Stimulated activated CD4-positive, alpha-beta T cell treated with anti-CD3 and anti-CD28 coated beads, Interleukin-12 subunit alpha, Interleukin-12 subunit beta, amount 100 ng/mL, for 4 hours (primary cell): ENCODE results near the gene CENPU.
"Not testable (repeated sequence)": the region's sequence is repeated elsewhere in the genome, so short reads cannot be mapped to it uniquely, and the experiment has no call there.

Source experiments
- DNase-seq: peaks from one replicate; pipeline ENCODE4 v3.0.0-alpha.2; 2020

The CENPU gene

DNA sequence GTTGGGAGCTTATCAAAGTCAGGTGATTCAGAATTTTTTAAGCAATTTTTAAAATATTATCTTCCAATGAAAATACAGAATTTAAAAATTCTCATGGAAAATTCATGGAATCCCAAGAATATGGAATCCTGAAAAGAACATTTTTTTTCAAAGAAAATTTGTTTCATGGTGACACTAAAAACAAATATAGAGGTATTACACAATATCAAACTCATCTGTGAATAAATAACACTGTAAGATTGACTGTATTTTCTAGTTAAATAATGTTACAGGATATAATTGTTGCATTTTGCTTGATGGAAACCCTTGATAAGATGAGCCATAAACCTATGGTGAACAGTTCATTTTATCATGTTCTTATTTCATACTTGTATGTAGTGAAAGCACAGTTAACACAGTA lies 72.9 kb downstream of the CENPU start:
- no peak for DNase-seq

DNA sequence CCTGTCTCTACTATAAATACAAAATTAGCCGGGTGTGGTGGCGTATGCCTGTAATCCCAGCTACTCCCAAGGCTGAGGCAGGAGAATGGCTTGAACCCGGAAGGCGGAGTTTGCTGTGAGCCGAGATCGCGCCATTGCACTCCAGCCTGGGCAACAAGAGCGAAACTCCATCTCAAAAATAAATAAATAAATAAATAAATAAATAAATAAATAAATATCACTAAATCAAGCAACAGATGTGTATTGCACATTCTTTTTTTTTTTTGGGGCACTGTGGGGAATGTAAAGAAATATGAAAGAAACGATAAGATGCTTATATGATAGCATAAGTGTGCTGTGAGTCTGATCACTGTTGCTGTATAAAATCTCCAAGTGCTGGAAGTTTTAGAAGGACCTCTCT lies 76.1 kb downstream of the CENPU start:
- not testable (repeated sequence) for DNase-seq

DNA sequence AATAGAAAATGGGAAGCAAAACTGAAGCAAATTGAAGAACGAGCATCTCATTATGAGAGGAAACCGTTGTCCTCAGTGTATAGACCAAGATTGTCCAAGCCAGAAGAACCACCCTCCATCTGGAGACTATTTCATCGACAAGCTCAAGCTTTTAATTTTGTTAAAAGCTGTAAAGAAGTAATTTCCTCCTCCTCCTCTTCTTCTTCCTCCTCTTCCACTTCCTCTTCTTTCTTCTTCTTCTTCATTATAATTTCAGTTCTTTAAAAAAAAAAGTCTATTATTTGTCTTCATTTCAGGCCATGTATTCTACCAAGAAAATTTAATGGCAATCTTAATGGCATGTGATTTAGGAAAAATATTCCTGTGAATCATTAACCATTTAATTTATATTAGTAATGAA lies 76.8 kb downstream of the CENPU start:
- no peak for DNase-seq

DNA sequence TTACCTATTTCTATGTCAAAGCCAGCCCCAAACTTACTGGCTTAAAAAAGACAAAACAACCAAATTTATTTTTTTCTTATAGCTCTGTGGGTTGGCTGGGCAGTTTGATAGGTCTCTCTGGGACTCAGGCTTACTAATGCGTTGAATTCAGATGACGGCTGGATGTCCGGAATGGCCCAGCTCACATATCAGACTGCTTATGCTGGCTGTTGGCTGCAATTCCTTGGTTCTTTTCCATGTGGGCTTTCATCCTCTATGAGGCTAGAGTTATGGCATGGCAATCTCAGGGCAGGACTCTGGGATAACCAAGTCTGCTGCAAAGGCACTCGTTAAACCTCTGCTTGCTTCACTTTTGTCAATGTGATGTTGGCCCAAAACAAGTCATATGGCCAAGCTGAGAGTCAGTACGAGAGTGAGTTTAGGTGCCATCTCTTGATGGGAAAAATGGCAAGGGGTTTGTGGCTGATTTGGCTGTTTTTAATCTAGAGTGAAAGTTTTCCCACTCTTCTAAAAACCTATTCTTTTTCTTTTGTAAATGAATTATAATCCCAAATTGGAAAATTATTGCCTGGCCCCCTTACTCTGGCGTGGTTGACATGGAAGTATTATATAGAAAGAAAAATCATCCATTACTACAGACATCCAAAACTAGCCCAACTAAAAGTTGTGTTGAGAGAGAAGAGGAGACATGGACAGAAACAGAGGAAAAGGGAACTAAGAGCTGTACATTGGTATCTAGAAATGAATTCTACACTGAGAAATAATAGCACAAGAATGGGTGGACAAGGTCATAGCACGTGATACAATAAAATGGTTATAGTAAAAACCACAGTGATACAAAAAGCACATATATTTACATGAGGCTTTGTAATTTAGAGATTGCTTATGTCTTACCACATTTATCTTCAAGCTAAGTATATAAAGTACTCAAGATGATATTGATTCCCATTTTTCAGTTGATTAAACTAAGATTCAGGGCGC lies 77.7 kb downstream of the CENPU start:
- no peak for DNase-seq

DNA sequence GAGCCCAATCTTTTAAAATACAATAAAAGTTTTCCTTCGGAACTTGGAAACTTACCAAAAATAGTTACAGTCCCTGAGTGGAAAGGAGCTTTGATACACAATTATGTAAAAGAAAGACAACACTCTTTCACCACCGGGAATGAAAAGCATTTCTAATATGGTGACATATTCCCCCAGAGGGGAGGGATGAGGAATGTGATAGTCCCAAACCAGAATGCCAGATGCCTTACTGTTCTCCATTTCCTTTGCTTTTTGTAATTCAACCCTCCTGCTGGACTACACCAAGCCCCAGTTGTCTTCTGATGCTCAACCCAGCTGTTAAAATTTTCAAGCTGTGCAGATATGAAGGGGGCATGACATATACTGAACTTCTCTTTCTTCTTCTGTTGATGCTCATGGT lies 80.2 kb downstream of the CENPU start:
- no peak for DNase-seq

DNA sequence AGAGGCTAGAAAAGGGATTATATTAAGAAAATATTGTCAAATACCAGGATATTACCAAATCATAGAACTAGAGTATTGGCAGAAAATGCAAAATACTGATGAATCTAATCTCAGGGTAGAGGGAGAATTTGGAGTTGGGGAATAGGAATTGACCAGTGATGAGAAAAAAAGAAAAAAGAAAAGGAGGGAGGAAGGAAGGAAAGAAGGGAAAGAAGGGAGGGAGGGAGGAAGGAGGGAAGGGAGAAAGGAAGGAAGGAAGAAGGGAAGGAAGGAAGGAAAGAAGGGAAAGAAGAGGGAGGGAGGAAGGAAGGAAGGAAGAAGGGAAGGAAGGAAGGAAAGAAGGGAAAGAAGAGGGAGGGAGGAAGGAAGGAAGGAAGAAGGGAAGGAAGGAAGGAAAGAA lies 81.2 kb downstream of the CENPU start:
- not testable (repeated sequence) for DNase-seq

DNA sequence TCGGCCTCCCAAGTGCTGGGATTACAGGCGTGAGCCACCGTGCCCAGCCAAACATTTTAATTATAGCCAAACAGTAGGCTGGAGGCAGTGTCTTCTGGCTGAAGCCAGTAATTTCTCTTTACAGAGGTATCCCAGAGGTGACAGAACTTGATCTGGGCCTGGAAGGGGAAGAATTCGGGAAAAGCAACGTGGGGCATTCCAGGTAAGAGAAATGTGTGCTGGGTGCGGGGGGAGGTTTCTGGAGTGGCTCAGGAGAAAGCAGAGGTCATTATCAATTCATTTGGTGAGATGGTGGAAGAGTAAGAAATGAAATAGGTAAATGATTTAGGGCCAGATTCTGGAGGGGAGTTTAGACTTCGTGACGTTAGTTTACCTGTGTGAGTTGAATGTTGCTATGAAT lies 82.0 kb downstream of the CENPU start:
- no peak for DNase-seq

DNA sequence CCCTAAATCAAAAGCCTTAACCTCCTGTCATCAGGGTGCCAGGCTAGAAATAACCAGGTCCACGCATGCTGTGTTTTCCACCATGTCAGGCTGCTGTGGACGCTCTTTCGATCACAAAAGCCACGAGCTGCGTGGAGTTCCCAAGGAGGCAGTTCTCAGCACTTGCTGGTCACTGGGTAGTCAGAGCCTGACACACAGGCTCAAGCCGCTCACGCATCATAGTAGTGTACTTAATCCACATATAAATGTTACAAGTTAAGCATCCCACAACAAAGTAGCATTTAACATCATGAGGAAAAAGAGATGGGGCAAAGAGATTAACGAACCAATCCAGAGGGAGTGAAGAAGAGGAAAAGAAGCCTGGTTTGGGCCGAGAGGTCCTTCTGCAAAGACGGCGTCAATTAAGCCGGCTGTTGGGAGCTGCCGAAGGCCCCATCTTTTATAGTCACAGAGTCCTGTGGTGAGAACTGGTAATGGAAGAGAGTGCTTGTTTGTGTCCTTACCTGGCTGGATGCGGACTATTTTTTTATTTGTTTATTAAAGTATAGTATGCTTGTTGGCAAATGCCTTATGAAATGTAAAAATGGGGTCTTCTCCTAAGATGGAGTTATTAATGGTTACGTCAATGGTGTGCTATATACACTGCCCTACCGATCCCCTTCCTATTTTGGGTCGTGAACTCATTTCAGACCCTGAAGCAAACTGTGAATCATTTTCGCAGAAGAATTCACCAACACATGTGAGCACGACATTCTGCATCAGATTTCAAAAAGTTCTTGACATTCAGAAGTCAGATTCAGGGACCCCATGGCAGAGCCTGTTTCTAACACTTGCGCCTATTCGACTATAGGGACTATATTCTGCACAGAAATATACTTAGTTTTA lies 83.7 kb downstream of the CENPU start:
- no peak for DNase-seq

DNA sequence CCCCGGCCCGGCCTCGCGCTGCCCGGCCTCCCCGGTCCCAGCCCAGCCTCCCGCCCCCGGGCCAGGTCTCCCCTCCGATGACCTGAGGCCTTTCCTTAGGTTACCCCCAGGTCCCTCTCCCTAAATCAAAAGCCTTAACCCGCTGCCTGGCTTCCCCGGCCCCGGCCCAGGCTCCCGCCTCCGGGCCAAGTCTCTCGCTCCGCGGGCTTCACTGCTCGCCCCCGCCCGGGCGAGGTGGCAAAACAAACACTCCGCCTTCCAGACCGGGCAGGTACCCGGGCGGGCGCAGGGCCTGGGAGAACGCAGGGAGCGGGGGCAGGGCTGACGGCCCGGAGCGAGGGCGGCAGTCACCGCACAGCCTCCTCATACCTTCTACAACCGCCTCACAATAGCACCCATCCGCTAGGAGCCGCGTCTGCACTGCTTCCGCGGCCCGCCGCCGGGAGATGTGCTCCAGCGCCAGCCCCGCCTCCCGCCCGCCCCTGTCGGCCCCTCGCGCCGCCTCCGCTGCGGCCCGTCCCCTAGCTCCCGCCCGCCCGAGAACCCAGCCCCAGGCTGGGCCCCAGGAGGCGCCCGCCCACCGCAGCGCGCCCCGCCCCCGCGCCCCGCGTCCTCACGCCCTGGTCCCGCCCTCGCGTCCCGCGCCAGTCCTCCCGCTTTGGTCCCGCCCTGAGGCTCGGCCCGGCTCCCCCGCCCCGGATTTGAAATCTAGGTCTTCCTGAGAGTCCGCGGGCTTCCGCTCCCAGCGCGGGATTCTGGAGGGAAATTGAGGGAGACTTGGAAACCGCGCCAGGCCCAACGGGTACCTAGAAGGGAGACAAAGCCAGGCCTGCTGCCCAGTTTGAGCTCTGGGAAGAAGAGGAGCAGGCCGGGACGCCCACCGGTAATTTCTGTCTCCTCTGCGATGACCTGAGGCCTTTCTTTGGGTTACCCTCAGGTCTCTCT lies 84.6 kb downstream of the CENPU start, which contains the start of the genes CASP3 and PRIMPOL:
Gene CASP3, minus strand, starts transcription at position 422 of the 945 bp plus-strand sequence. CDS start 10,994 bp downstream, outside the sequence.
Gene PRIMPOL, plus strand, starts transcription at position 713 of the 945 bp plus-strand sequence. CDS start 7,403 bp downstream, outside the sequence.
- DNase-seq: peak; percentile 96

DNA sequence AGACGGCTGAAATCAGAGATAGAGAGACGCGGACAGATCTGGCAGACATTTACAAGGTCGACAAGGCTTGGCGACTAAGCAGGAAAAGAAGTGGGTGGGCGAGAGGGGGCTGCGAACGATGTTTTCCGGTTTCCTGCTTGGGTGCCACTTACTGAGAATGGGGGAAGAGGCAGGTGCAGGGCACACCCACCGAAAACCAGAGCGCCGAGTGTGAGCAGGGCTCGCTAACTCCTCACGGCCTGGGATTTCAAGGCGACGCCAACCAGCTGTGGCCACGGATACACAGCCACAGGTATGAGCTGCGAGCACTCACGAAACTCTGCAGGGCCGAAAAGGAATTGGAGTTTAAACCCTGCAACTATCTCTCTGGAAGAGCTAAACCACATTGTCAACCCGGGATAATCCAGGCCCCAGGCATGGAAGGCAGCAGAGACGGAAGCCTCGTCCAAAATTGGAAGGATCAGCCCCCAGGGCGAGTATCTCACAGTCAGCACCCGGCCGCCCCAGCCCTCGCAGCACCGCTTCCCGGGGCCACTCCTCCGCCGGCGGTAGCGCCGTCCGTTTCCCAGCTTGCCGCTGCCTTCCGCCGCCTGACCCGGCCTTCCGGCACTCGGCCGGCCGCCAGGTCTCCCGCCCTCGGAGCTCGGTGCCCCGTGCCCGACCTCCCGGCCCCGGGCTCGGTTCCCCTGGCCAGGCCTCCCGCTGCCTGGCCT lies 85.4 kb downstream of the CENPU start:
- DNase-seq: peak; percentile 39

DNA sequence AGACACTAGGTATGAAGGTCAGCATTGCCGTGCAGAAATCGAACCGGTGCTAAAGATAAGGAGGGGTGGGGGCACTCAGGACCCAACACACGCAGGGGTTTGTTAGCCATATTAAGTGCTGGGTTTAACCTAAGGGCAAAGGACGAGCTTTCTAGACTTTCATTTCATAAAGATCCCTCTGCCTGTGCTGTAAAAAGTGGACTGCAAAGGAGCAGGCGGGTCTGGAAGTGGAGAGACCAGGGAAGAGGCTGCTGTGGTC lies 85.9 kb downstream of the CENPU start:
- no peak for DNase-seq

DNA sequence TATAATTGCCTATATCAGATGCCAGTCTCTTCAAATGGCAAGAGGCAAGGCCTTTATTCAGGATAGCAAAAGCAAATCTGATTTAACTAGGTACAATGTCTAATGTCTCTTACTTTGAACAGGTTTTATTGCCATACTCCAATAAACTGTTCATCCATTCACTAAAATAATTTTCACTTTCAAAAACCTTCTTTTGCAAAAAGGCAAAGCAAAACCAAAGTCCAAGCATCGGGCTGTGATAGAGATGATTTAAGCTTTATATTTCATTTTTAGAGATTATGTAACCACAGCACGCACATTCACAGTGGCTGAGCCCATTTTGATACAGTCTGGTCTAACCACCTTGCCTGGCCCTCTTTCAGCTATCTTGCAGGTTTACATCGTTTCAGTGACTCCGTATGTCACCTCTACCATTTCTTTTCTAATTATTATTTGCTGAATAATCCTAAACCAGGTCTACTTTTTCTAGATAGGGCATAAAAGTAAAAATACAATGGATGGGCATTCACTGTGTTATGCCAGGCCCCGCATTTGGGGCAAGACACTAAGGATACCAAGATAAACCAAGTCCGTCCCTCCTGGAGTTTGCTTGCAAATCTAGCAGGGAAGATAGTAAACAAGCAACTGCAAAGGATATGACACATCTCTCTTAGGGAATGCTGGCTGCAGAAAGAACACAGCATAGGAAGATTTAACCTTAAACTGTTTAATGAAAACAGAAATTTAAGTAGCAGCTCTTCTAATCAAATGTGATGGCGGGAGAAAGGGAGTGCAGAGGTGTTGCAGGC lies 86.4 kb downstream of the CENPU start:
- no peak for DNase-seq

DNA sequence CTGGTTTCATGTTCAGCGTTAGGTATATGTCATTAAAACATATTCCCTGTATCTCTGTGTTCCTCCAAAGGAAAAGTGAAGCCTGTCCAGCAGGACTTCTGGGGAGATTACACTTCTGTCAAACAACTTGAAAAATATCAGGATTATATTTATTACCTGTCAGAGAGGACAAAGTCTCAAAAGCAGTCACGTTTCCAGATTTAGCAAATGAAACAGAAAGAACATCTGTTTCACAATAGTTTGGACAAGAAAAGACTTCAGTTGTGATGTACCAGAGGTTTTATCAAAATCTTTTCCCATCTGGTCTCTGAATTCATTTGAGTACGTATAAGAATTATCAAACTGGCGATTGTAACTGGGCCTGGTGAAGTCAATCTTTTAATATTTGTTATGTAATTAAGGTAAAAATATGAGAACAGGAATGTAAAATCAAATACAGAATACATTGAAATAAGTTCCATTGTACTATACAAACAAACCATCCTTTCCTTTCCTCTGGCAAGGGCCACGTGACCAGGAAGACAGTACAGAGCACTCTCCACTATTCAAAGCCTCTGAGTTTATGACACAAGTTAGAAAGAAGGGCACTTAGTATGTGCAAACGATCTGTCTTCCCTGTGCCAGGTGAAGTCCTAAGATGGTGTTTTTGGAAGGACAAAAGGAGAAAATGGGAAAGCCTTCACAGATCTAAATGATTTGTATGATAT lies 87.8 kb downstream of the CENPU start:
- no peak for DNase-seq

DNA sequence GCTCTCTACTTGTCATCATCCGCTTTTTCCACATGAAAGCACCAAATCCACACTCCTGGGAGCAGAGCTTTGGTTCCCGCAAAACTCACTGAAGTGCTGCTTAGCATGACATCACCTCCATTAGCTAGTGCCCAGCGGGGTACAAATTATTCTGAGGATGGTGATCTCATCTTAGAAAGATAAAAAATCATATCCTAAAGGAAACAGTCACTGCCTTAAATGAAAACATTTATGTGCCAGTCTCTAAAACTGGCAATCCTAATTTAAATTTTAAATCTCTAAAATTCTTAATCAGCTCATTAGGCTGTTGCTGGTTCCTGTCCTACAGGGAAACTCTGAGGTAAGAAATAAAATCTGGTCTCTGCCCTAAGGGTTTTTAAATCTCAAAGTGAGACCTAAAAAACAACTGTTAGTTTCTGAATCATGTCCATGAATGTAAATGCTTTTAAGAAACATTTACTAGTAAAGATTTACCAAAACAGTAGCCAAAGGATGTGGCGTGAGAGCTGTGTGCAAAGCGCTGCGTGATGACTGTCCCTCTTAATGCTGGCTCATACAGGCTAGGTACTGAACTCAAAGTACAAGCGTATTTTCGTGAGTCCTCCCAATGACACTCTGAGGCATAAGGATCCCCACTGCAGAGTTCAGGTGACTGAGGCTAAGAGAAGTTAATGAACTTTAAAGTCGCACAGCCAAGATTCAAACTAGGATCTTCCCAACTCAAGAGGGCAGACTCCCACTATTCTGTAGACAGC lies 89.2 kb downstream of the CENPU start:
- DNase-seq: no peak
